ENCODE measurements around the gene DENND5A.

Gene DENND5A

GRCh38 chr11:9187616-9188015, 77.5 kb downstream of the DENND5A start:
- TF ChIP-seq CTCF (IDR thresholded peaks at IDR 0.05; ENCODE audit: low read depth, low read length, missing control alignments) = no peak
- no peak for DNase-seq (ENCODE audit: low read depth)
- H3K4me3 ChIP-seq (ENCODE audit: low read depth, low read length) = no peak overlapping the region
- in situ Hi-C loops (cut with HindIII; ENCODE audit: low sequenced_read_pairs) = no loop called here

DNA sequence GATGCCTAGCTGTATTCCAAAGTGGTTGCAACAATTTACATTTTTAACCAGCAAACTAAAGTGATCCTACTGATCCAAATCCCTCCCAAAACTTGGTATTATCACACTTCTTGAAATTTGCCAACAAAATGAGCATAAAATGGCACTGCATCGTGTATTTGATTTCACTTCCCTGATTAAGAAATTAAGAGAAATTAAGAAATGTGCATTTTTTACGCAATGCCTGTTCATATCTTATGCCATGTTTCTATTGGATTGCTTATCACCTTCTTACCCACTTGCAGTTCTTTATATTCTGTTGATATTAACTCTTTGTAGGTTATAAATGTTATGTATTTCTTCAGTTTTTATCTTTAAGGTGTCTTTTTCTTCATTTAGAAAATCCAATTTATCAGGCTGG, 80.6 kb downstream of the DENND5A start:
- H3K4me3 ChIP-seq (ENCODE audit: low read depth, low read length) = no peak overlapping the region
- DNase-seq (ENCODE audit: low read depth) = no peak
- in situ Hi-C loops (cut with HindIII; ENCODE audit: low sequenced_read_pairs) = no loop called here
- no peak for TF ChIP-seq CTCF (IDR thresholded peaks at IDR 0.05; ENCODE audit: low read depth, low read length, missing control alignments)

DNA sequence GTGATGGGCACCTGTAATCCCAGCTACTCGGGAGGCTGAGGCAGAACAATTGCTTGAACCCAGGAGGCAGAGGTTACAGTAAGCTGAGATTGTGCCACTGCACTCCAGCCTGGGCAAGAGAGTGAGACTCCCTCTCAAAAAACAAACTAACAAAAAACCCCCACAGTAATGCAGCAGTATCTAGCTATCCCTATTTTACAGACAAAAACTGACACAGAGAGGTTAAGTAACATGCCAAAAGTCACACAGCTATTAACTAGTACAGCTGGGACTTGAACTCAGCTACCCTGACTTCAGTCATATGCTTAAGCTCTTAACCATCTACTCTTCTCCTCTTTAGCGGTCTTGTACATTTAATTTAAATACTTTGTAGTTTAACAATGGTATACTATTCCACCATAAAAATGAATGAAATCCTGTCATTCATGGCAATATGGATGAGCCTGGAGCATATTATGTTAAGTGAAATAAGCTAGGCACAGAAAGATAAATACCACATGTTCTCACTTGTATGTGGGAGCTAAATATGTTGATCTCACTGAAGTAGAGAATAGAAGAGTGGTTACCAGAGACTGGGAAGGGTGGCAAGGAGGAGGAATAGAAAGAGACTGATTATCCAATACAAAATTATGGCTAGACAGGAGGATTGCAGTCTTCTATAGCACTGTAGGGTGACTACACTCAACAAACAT, 82.8 kb downstream of the DENND5A start:
- DNase-seq (ENCODE audit: low read depth) = no peak
- in situ Hi-C loops (cut with HindIII; ENCODE audit: low sequenced_read_pairs) = no loop called here
- H3K4me3 ChIP-seq (ENCODE audit: low read depth, low read length) = no peak overlapping the region
- no peak for TF ChIP-seq CTCF (IDR thresholded peaks at IDR 0.05; ENCODE audit: low read depth, low read length, missing control alignments)

GRCh38 chr11:9180784-9181183, 84.4 kb downstream of the DENND5A start:
- in situ Hi-C loops (cut with HindIII; ENCODE audit: low sequenced_read_pairs) = no loop called here
- no peak for DNase-seq (ENCODE audit: low read depth)

GRCh38 chr11:9179141-9179540, 86.0 kb downstream of the DENND5A start:
- TF ChIP-seq CTCF (IDR thresholded peaks at IDR 0.05; ENCODE audit: low read depth, low read length, missing control alignments) = no peak
- no peak for DNase-seq (ENCODE audit: low read depth)
- in situ Hi-C loops (cut with HindIII; ENCODE audit: low sequenced_read_pairs) = no loop called here
- no peak overlapping the region for H3K4me3 ChIP-seq (ENCODE audit: low read depth, low read length)

More at GRCh38 chr11:9180784-9181183, 84.4 kb downstream of the DENND5A start:
- no peak for TF ChIP-seq CTCF (IDR thresholded peaks at IDR 0.05; ENCODE audit: low read depth, low read length, missing control alignments)
- no peak overlapping the region for H3K4me3 ChIP-seq (ENCODE audit: low read depth, low read length)

- in situ Hi-C loops (cut with HindIII; ENCODE audit: low sequenced_read_pairs) = no loop called here
- no peak overlapping the region for H3K4me3 ChIP-seq (ENCODE audit: low read depth, low read length)
- DNase-seq (ENCODE audit: low read depth) = no peak
- no peak for TF ChIP-seq CTCF (IDR thresholded peaks at IDR 0.05; ENCODE audit: low read depth, low read length, missing control alignments)
Observed at GRCh38 chr11:9178716-9179115, 86.4 kb downstream of the DENND5A start.
